Astrocyte of the spinal cord (primary cell): Measurements from ENCODE around the gene IFRD1.
"Not testable (repeated sequence)": the region's sequence is repeated elsewhere in the genome, so short reads cannot be mapped to it uniquely, and the experiment has no call there.

Source experiments
- DNase-seq: peaks from one replicate; pipeline ENCODE4 v3.0.0; 2011; ENCODE audit warnings: low read depth, low spot score
- H3K4me3 ChIP-seq: 2 replicates; pipeline ENCODE4 v1.5.1; 2011; ENCODE audit warnings: low read depth, mild to moderate bottlenecking, low read length, moderate library complexity
- in situ Hi-C: cut with HindIII; loops from 2 replicates; pipeline ENCODE4 v1.10.0; 2017; ENCODE audit warnings: low sequenced_read_pairs
- TF ChIP-seq, protein P1 (sequence below): IDR thresholded peaks from 2 replicates; pipeline ENCODE4 v1.5.1; 2012; ENCODE audit warnings: low read depth, mild to moderate bottlenecking, low read length, inconsistent platforms

Gene IFRD1

DNA sequence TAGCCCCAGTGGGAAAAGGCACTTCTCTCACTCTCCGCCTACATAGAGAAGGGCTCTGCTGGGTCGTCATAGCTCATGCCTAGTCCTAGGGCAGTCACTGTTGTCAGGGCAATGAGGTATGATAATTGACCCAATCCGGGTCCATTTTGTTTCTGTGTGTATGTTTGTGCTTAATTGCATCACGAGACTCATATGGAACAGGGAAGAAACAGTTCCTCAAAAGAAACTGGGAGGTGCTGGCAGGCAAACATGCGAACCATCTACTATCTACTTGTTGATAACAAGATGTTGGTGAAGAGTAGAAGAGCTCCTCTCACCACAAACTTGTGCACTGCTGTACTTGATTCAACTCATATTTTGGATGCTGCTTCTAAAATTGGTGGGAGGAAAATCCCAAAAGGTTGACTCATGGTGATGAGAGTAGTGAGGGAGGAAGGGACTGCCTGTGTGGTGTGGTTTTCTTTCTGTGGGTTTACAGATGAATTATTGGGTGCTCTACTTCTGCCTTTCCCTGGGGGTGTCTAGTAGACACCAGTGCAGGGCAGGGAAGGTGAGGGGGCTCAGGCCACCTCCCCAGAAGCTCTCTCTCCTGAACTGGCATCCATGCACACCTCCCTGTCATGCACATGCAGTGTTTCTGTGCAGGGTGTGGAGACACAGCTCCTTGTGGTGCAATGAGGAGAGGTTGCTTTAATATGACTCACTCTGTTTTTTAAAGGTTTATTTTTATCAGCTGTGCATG lies 59.9 kb downstream of the IFRD1 start:
- no peak overlapping the region for H3K4me3 ChIP-seq
- in situ Hi-C loops: no loop called here
- TF ChIP-seq, protein P1, sequence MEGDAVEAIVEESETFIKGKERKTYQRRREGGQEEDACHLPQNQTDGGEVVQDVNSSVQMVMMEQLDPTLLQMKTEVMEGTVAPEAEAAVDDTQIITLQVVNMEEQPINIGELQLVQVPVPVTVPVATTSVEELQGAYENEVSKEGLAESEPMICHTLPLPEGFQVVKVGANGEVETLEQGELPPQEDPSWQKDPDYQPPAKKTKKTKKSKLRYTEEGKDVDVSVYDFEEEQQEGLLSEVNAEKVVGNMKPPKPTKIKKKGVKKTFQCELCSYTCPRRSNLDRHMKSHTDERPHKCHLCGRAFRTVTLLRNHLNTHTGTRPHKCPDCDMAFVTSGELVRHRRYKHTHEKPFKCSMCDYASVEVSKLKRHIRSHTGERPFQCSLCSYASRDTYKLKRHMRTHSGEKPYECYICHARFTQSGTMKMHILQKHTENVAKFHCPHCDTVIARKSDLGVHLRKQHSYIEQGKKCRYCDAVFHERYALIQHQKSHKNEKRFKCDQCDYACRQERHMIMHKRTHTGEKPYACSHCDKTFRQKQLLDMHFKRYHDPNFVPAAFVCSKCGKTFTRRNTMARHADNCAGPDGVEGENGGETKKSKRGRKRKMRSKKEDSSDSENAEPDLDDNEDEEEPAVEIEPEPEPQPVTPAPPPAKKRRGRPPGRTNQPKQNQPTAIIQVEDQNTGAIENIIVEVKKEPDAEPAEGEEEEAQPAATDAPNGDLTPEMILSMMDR: no peak
- DNase-seq: peak; percentile 79

- DNase-seq: no peak
- TF ChIP-seq, protein P1: no peak
- in situ Hi-C loops: no loop called here
- no peak overlapping the region for H3K4me3 ChIP-seq
Observed at GRCh38 chr7:112510743-112511110, 60.5 kb downstream of the IFRD1 start.

- TF ChIP-seq, protein P1: no peak
- no peak overlapping the region for H3K4me3 ChIP-seq
- DNase-seq: no peak
- in situ Hi-C loops: no loop called here
Observed at GRCh38 chr7:112511451-112512202, 61.4 kb downstream of the IFRD1 start.

DNA sequence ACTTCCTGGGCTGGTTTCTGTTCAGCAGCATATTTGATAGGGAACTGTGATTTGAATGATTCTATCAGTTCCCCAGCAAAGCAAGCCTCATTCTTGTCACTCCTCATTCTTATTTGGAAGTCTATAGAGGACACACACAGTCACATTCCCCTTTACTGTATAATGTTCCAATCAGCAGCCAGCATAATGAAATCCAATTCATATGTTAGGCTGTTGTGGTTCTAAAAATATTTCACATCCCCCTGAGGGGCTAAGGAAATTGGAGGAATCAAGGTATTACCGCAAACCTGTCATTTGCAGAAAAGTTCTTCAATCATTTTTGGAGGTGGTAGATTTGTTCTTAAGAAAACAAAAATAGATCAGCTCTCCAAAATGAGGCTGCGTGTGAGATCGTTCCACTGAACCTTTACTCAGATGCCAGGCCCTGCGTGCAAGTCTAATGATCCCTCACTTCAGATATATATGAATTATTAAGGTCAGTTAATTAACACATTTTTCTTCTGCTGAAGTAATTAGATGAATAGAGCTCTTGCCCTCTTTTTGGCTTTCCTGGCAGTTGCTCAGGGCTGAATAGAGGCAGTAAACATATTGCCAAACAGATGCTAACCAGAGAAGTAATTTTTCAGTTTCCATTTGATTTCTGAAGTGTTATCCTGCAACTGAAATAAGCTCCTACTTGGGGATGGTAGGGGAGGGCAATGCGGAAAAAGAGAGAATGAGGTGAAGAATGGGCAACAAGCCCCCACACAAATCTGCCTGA lies 62.4 kb downstream of the IFRD1 start:
- TF ChIP-seq, protein P1: no peak
- in situ Hi-C loops: no loop called here
- DNase-seq: no peak
- no peak overlapping the region for H3K4me3 ChIP-seq

DNA sequence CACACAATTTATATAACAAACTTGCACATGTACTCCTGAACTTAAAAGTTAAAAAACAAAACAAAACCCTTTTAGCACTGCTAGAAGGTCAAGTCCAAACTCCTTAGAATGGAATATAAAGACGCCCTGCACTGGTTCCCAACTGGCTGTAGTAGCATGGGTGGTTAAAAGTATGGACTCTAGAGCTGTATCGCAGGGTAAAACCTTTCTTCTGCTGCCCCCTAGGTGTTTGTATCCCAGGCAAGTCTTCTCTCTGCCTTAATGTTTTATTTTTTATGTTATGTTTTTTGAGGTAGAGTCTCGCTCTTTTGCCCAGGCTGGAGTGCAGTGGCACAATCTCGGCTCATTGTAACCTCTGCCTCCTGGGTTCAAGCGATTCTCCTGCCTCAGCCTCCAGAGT lies 65.7 kb downstream of the IFRD1 start:
- no peak overlapping the region for H3K4me3 ChIP-seq
- TF ChIP-seq, protein P1: no peak
- in situ Hi-C loops: no loop called here
- DNase-seq: no peak

DNA sequence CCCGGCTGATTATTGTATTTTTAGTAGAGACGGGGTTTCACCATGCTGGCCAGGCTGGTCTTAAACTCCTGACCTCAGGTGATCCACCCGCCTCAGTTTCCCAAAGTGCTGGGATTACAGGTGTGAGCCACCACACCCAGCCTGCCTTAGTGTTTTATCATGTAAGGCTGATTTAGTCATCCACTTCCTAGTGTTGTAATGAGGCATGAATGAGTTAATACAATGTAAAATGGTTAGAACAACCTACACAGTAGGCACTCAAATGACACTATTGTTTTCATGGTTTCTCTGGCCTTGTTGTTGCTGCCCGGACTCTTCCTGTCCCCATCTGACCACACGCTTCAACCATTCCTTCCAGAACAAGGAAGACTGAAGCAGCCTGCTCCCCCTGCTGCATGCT lies 66.2 kb downstream of the IFRD1 start:
- in situ Hi-C loops, DNase-seq: not testable (repeated sequence)

More for the DNA sequence above, 66.2 kb downstream of the IFRD1 start:
- H3K4me3 ChIP-seq: not testable (repeated sequence)
